Spleen (tissue), 11 donors: ENCODE measurements around the gene SLC1A5. TPM values are rescaled to one million over a fixed set of nuclear protein-coding genes. Genes with fewer than 3 reads are reported as not detected.
A peak's percentile ranks its signal among the peaks of the same experiment; 100 is the strongest.

Source experiments
- DNase-seq: peaks from one replicate; pipeline ENCODE4 v3.0.0-alpha.2; 2020
- H3K27ac ChIP-seq, 8 donors: fragments of 200-600 bp; sonication (generic) in 7 of 8; 1 replicate in 4 of 8; 2 replicates in 4 of 8; pipeline versions ENCODE4 v1.5.0 to v1.8.0; 2016 to 2021; ENCODE audit warnings: inconsistent platforms in 4 of 8, mild to moderate bottlenecking in 4 of 8, moderate library complexity in 1 of 8
- H3K27me3 ChIP-seq, 7 donors: fragments of 200-600 bp; sonication (generic) in 6 of 7; replicated peaks in 1 of 7; 1 replicate in 4 of 7; 2 replicates in 3 of 7; pipeline versions ENCODE4 v1.5.0 to v1.8.0; 2016 to 2021; ENCODE audit warnings: inconsistent platforms in 3 of 7, mild to moderate bottlenecking in 1 of 7
- H3K36me3 ChIP-seq, 6 donors: fragments of 200-600 bp; sonication (generic) in 5 of 6; 1 replicate in 4 of 6; 2 replicates in 2 of 6; pipeline versions ENCODE4 v1.5.0 to v1.8.0; 2016 to 2021; ENCODE audit warnings: inconsistent platforms in 2 of 6
- H3K4me1 ChIP-seq, 6 donors: fragments of 200-600 bp; sonication (generic) in 5 of 6; 1 replicate in 3 of 6; 2 replicates in 3 of 6; pipeline versions ENCODE4 v1.5.0 to v1.8.0; 2016 to 2021; ENCODE audit warnings: inconsistent platforms in 3 of 6
- H3K4me3 ChIP-seq, 8 donors: fragments of 200-600 bp; sonication (generic) in 7 of 8; 1 replicate in 4 of 8; 2 replicates in 4 of 8; pipeline versions ENCODE4 v1.5.0 to v1.8.0; 2016 to 2021; ENCODE audit warnings: inconsistent platforms in 4 of 8, mild to moderate bottlenecking in 4 of 8, moderate library complexity in 2 of 8
- H3K9me3 ChIP-seq, 8 donors: fragments of 200-600 bp; sonication (generic) in 7 of 8; 1 replicate in 4 of 8; 2 replicates in 4 of 8; pipeline versions ENCODE4 v1.5.0 to v1.8.0; 2016 to 2021; ENCODE audit warnings: inconsistent platforms in 4 of 8
- CTCF ChIP-seq, 11 experiments: fragments of 200-600 bp in 7 of 11; fragments of 450-650 bp in 4 of 11; sonication (generic) in 4 of 11; IDR thresholded peaks in 8 of 11; conservative IDR thresholded peaks in 3 of 11; 1 replicate in 7 of 11; 2 replicates in 4 of 11; pipeline versions ENCODE4 v1.4.0 to v1.8.0; 2016 to 2021; ENCODE audit warnings: antibody characterized with exemption in 11 of 11, inconsistent platforms in 4 of 11, mild to moderate bottlenecking in 1 of 11
- POLR2A ChIP-seq, 3 donors: fragments of 450-650 bp; IDR thresholded peaks; one replicate each; pipeline ENCODE4 v1.5.1; 2017; ENCODE audit warnings: antibody characterized with exemption in 3 of 3, mild to moderate bottlenecking in 1 of 3
- POLR2AphosphoS5 ChIP-seq, 3 donors: sonication (generic); formaldehyde crosslinking; IDR thresholded peaks; one replicate each; pipeline ENCODE4 v1.5.1; 2017; ENCODE audit warnings: antibody characterized with exemption in 3 of 3
- WGBS, 5 donors: extraction: QIAGEN DNeasy Blood & Tissue Kit in 3 of 5; methylation state at CpG; one replicate each; pipeline versions ENCODE4 v1.1.5 to v1.1.7; 2013 to 2018; 5-methylcytosine and 5-hydroxymethylcytosine counted together
- intact Hi-C: fragments of 100-400 bp; cut with DNase I; formaldehyde crosslinking; loops from one replicate; pipeline ENCODE4 v1.15.0; 2023; ENCODE audit warnings: low total_unique reads
- polyA plus RNA-seq, 3 donors: library from polyadenylated mRNA; stranded (reverse); fragments of 200-250 nt; gene quantifications; one replicate each; pipeline ENCODE4 v1.2.1, GENCODE V29; 2013
- total RNA-seq, 7 donors: library from RNA; depleted of rRNA in 3 of 7; stranded (reverse); fragments of >200 nt in 3 of 7; fragmentation: NEBNext Ultra II Directional in 4 of 7; extraction: Animal tissue kit (Norgen Biotek cat#: 25700) in 4 of 7; gene quantifications; one replicate each; pipeline versions ENCODE4 v1.1.0 to v1.2.1, GENCODE V29; 2016 to 2021
- donor health status: healthy with polysubstance abuse.
- donor health status: DM: no; HTN: no; CAD: no; lungs with moderate emphysema.
- donor health status: DM: no; HTN: no; CAD: no.
- donor health status: Bipolar disorder and iron deficiency.
- donor health status: healthy.
- donor health status: DM: no; HTN: no; CAD: no.
- donor health status: DM: yes; HTN: yes; CAD: no.

Gene SLC1A5
- total and polyA plus RNA-seq, 10 donors, result 13.2 to 62.8 (median 48.0) TPM

- Histone ChIP-seq H3K27me3 (no peaks in the 10 kb centered on the region), H3K36me3 (peaks cover 0 to 100% (median 58%) of the 10 kb centered on the region in 6 donors), H3K9me3 (no peaks in the 10 kb centered on the region), H3K4me3 (no peak overlapping the region), H3K4me1 (peaks cover 10 to 100% (median 82%) of the 10 kb centered on the region in 6 donors), H3K27ac (peak overlapping the region; percentile 13 to 93 (median 70))
- WGBS, 5 donors, result 46 to 76% (median 67%) methylated on average over 22 of the region's 22 CpGs
- peak; percentile 78 for DNase-seq
- intact Hi-C loops, result no loop called here
- TF ChIP-seq POLR2AphosphoS5 (IDR thresholded peaks at IDR 0.05) (peak; percentile 12 to 51 (median 16)), CTCF (IDR thresholded peaks at IDR 0.05 in 8 of 11, conservative IDR thresholded peaks at IDR 0.05 in 3 of 11) (no peak), POLR2A (IDR thresholded peaks at IDR 0.05) (no peak)
Observed at GRCh38 chr19:46736531-46737297, 51.7 kb downstream of the SLC1A5 start.

- intact Hi-C loops, result no loop called here
- Histone ChIP-seq H3K36me3 (peaks cover 0 to 100% (median 82%) of the 10 kb centered on the region in 6 donors), H3K27ac (peak overlapping the region in 7 of 8 donors; percentile 73 to 93 (median 86))
Observed at GRCh38 chr19:46733690-46734292, 54.6 kb downstream of the SLC1A5 start.

GRCh38 chr19:46732966-46733689 is 55.3 kb downstream of the SLC1A5 start:
- Histone ChIP-seq H3K27ac (peak overlapping the region; percentile 42 to 93 (median 80)), H3K4me3 (peak overlapping the region in 1 of 8 donors; percentile 38), H3K36me3 (peaks cover 0 to 100% (median 81%) of the 10 kb centered on the region in 6 donors), H3K4me1 (peaks cover 26 to 100% (median 88%) of the 10 kb centered on the region in 6 donors), H3K9me3 (no peaks in the 10 kb centered on the region), H3K27me3 (no peaks in the 10 kb centered on the region)
- WGBS, 5 donors, result 71 to 85% (median 73%) methylated on average over 21 to 23 of the region's 23 CpGs
- intact Hi-C loops, result no loop called here
- peak in 2 of 3 donors; percentile 69 to 71 for TF ChIP-seq POLR2AphosphoS5 (IDR thresholded peaks at IDR 0.05)
- TF ChIP-seq POLR2A (IDR thresholded peaks at IDR 0.05), result no peak
- peak in 1 of 11 experiments; percentile 40 for TF ChIP-seq CTCF (IDR thresholded peaks at IDR 0.05 in 8 of 11, conservative IDR thresholded peaks at IDR 0.05 in 3 of 11)
- DNase-seq, result peak; percentile 89

More at GRCh38 chr19:46733690-46734292, 54.6 kb downstream of the SLC1A5 start:
- Histone ChIP-seq H3K4me3 (peak overlapping the region in 1 of 8 donors; percentile 38), H3K9me3 (no peaks in the 10 kb centered on the region), H3K4me1 (peaks cover 21 to 100% (median 87%) of the 10 kb centered on the region in 6 donors), H3K27me3 (no peaks in the 10 kb centered on the region)
- DNase-seq, result peak; percentile 78
- TF ChIP-seq CTCF (IDR thresholded peaks at IDR 0.05 in 8 of 11, conservative IDR thresholded peaks at IDR 0.05 in 3 of 11) (no peak), POLR2A (IDR thresholded peaks at IDR 0.05) (no peak), POLR2AphosphoS5 (IDR thresholded peaks at IDR 0.05) (no peak)
- 55 to 80% (median 67%) methylated on average over 11 of the region's 11 CpGs for WGBS, 5 donors
